Suprapubic skin (tissue), 3 donors: ENCODE results near the gene PRRX2.

Experiments used
- CTCF ChIP-seq, 2 donors: fragments of 200-600 bp in 1 of 2; fragments of 450-650 bp in 1 of 2; sonication (generic) in 1 of 2; IDR thresholded peaks; one replicate each; pipeline ENCODE4 v1.5.1; 2016 to 2019; ENCODE audit warnings: antibody characterized with exemption in 2 of 2, mild to moderate bottlenecking in 1 of 2, moderate library complexity in 1 of 2
- POLR2A ChIP-seq, 2 donors: fragments of 450-650 bp; IDR thresholded peaks; one replicate each; pipeline ENCODE4 v1.6.1; 2017; ENCODE audit warnings: antibody characterized with exemption in 2 of 2, mild to moderate bottlenecking in 2 of 2, moderate library complexity in 2 of 2

- TF ChIP-seq CTCF (IDR thresholded peaks at IDR 0.05) (no peak), POLR2A (IDR thresholded peaks at IDR 0.05) (no peak)
Measured at GRCh38 chr9:129740174-129740573, 74.7 kb downstream of the PRRX2 start.
